GM23338 (cell line): ENCODE data around the gene PCDH12. TPM values are rescaled to one million over a fixed set of nuclear protein-coding genes. Genes with fewer than 3 reads are reported as not detected.
"Not testable (repeated sequence)": the region's sequence is repeated elsewhere in the genome, so short reads cannot be mapped to it uniquely, and the experiment has no call there.

Experiments used
- ATAC-seq: fragments of 200-7000 bp; cut with Tn5 transposase; 3 replicates; pipeline ENCODE4 v1.9.1; 2020
- DNase-seq: peaks from one replicate; pipeline ENCODE4 v3.0.0-alpha.2; 2015; ENCODE audit warnings: low spot score
- H2AFZ ChIP-seq: fragments of 200-600 bp; sonication (generic); 2 replicates; pipeline ENCODE4 v1.8.0; 2016; ENCODE audit warnings: antibody characterized with exemption, mild to moderate bottlenecking, moderate library complexity
- H3F3A ChIP-seq: fragments of 200-600 bp; sonication (generic); replicated peaks from 2 replicates; pipeline ENCODE4 v1.8.0; 2017; ENCODE audit warnings: antibody characterized with exemption, mixed run types, low read depth
- H3K27ac ChIP-seq: fragments of 200-600 bp; sonication (generic); 2 replicates; pipeline ENCODE4 v1.6.1; 2016; ENCODE audit warnings: low read depth
- H3K27me3 ChIP-seq: fragments of 200-600 bp; sonication (generic); 2 replicates; pipeline ENCODE4 v1.8.0; 2016; ENCODE audit warnings: mild to moderate bottlenecking, mixed run types, moderate library complexity; ENCODE audit not compliant: insufficient read depth
- H3K36me3 ChIP-seq: fragments of 200-600 bp; sonication (generic); 2 replicates; pipeline ENCODE4 v1.8.0; 2016; ENCODE audit warnings: mild to moderate bottlenecking; ENCODE audit not compliant: insufficient read depth
- H3K4me1 ChIP-seq: fragments of 200-600 bp; sonication (generic); 2 replicates; pipeline ENCODE4 v1.8.0; 2016; ENCODE audit warnings: mild to moderate bottlenecking, moderate library complexity; ENCODE audit not compliant: insufficient read depth
- H3K4me2 ChIP-seq: fragments of 200-600 bp; sonication (generic); 2 replicates; pipeline ENCODE4 v1.7.1; 2017; ENCODE audit warnings: mixed run types
- H3K4me3 ChIP-seq: fragments of 200-600 bp; sonication (generic); 2 replicates; pipeline ENCODE4 v1.6.1; 2016; ENCODE audit warnings: mixed run types
- H3K79me2 ChIP-seq: fragments of 200-600 bp; sonication (generic); replicated peaks from 2 replicates; pipeline ENCODE4 v1.8.0; 2017; ENCODE audit warnings: mild to moderate bottlenecking; ENCODE audit not compliant: insufficient read depth
- H3K9me2 ChIP-seq: fragments of 200-600 bp; sonication (generic); 2 replicates; pipeline ENCODE4 v1.8.0; 2017; ENCODE audit not compliant: insufficient read depth
- H4K20me1 ChIP-seq: fragments of 200-600 bp; sonication (generic); replicated peaks from 2 replicates; pipeline ENCODE4 v1.8.0; 2017; ENCODE audit warnings: mild to moderate bottlenecking; ENCODE audit not compliant: insufficient read depth
- H3K27ac Mint-ChIP-seq: 2 replicates; pipeline ENCODE4 v1.8.0; 2020; ENCODE audit warnings: inconsistent platforms, mild to moderate bottlenecking, moderate library complexity, mixed read lengths
- H3K27me3 Mint-ChIP-seq: 3 replicates; pipeline ENCODE4 v1.8.0; 2022; ENCODE audit warnings: low read depth, mild to moderate bottlenecking, moderate library complexity, mixed read lengths, inconsistent platforms; ENCODE audit not compliant: insufficient read depth, poor library complexity
- H3K36me3 Mint-ChIP-seq: 3 replicates; pipeline ENCODE4 v1.8.0; 2021; ENCODE audit warnings: low read depth, mild to moderate bottlenecking, inconsistent platforms, moderate library complexity, mixed read lengths
- H3K4me1 Mint-ChIP-seq: 3 replicates; pipeline ENCODE4 v1.8.0; 2020; ENCODE audit warnings: mild to moderate bottlenecking, inconsistent platforms, mixed read lengths
- H3K4me3 Mint-ChIP-seq: 3 replicates; pipeline ENCODE4 v1.8.0; 2021; ENCODE audit warnings: moderate library complexity, mild to moderate bottlenecking, inconsistent platforms, mixed read lengths
- H3K9me3 Mint-ChIP-seq: 3 replicates; pipeline ENCODE4 v1.8.0; 2020; ENCODE audit warnings: moderate library complexity, mild to moderate bottlenecking, inconsistent platforms, mixed read lengths
- CREB1 ChIP-seq: fragments of 250-450 bp; sonication (Bioruptor Pico); IDR thresholded peaks from 2 replicates; pipeline ENCODE4 v1.5.0; 2020; ENCODE audit warnings: low read depth, mild to moderate bottlenecking, moderate library complexity
- EZH2 ChIP-seq: fragments of 200-600 bp; sonication (generic); IDR thresholded peaks from one replicate; pipeline ENCODE4 v1.8.0; 2017; ENCODE audit warnings: antibody characterized with exemption, mild to moderate bottlenecking, low read depth; ENCODE audit not compliant: unreplicated experiment
- EZH2phosphoT487 ChIP-seq: fragments of 200-600 bp; sonication (generic); IDR thresholded peaks from one replicate; pipeline ENCODE4 v1.8.1; 2018; ENCODE audit warnings: antibody characterized with exemption; ENCODE audit not compliant: unreplicated experiment
- NANOG ChIP-seq: IDR thresholded peaks from 2 replicates; pipeline ENCODE4 v1.6.1; 2016; ENCODE audit warnings: antibody characterized with exemption, borderline replicate concordance
- POLR2AphosphoS5 ChIP-seq: IDR thresholded peaks from 2 replicates; pipeline ENCODE4 v1.6.1; 2016; ENCODE audit warnings: antibody characterized with exemption, low read depth
- ZNF331 ChIP-seq: fragments of 250-450 bp; sonication (Bioruptor Pico); IDR thresholded peaks from 2 replicates; pipeline ENCODE4 v1.5.0; 2020; ENCODE audit warnings: low read depth, mild to moderate bottlenecking, moderate library complexity
- polyA plus RNA-seq: library from polyadenylated mRNA; unstranded; fragments of >200 nt; fragmentation: Nextera tagmentation; extraction: Ambion mirVana; gene quantifications from 2 replicates; pipeline ENCODE4 v1.2.1, GENCODE V29; 2016
- total RNA-seq: library from RNA; depleted of rRNA; stranded (reverse); fragments of >200 nt; shearing (Covaris generic); gene quantifications from 2 replicates; pipeline ENCODE4 v1.2.3, GENCODE V29; 2014
- TF ChIP-seq, protein P1 (sequence below): IDR thresholded peaks from one replicate; pipeline ENCODE4 v1.6.1; 2018; ENCODE audit warnings: antibody characterized with exemption; ENCODE audit not compliant: unreplicated experiment
- TF ChIP-seq, protein P2 (sequence below), 2 experiments: fragments of 200-600 bp in 1 of 2; sonication (generic) in 1 of 2; conservative IDR thresholded peaks; 2 replicates each; pipeline versions ENCODE4 v1.5.1 to v1.6.1; 2016 to 2017; ENCODE audit warnings: antibody characterized with exemption in 2 of 2, low read depth in 2 of 2, mild to moderate bottlenecking in 2 of 2, moderate library complexity in 1 of 2

PCDH12 gene
- total and polyA plus RNA-seq, 2 experiments from 2014 or later, result 0.14 to 0.29 TPM

DNA sequence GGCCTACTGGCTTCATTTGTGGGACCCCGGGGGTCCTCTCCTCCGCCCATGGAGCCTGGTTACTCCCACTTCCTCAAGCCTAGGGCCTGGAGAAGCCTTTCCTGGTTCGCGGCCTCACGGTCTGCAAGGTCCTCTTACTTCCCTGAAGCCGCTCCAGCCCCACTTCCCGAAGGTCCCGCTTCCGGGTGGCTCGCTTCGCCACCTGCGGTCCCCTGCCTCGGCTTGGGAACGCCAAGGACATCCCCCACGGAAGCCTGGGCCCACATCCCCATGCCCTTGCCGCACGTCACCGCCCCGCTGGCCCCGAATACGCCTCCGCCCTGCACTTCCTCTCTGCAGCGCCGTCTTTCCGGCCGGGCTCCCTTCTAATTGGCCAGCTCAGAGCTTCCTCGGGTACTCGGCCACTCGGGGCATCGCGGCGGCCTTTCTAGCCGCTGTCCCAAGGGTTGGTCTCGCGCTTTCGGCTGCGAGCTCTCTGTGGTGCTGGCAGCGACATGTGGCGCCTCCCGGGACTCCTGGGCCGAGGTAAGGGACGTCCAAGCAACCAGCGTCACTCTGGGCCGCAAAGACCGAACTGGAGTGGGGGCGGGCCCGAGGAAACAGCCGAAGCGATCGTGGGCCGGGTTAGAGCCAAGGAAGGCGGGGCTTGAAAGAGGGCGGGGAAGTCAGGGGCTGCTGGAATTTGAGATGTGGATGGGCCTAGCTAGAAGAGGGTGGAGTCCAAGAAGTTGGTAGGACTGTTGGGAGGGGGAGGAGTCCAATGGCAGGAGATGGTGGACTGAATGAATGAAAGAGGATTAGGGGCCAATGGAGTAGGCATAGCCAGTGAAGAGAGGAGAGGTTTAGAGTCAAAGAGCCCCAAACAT, 34.3 kb downstream of the PCDH12 start, which contains the start of gene DELE1:
TSS of gene DELE1 (plus strand) at position 424 of the 866 bp plus-strand sequence. CDS start at position 495, 71 bp downstream.
- Histone ChIP-seq H3K27ac (peak within 1 kb of the TSS; percentile 79), H3K36me3 (peaks cover 27% of the 10 kb centered on the region), H3K9me2 (0 out of 2 replicates have a peak, but pooled peaks cover 3% of the 10 kb centered on the region), H3K4me1 (peaks cover 12% of the 10 kb centered on the region; the same call in 1 of the 2 replicates), H2AFZ (peak within 1 kb of the TSS; percentile 39), H3K27me3 (no peaks in the 10 kb centered on the region), H3K4me3 (peak within 1 kb of the TSS; percentile 69), H3K79me2 (peaks cover 15% of the 10 kb centered on the region), H3K4me2 (peak within 1 kb of the TSS; percentile 94), H3F3A (peaks cover 16% of the 10 kb centered on the region), H4K20me1 (no peaks in the 10 kb centered on the region; the same call in 1 of the 2 replicates)
- Mint-ChIP-seq H3K9me3 (no peaks in the 10 kb centered on the region; the same call in 2 of the 3 replicates), H3K27me3 (peaks cover 11% of the 10 kb centered on the region), H3K4me1 (peaks cover 7% of the 10 kb centered on the region), H3K4me3 (peak within 1 kb of the TSS; percentile 81), H3K36me3 (peaks cover 42% of the 10 kb centered on the region), H3K27ac (peak within 1 kb of the TSS; percentile 98)
- ATAC-seq (peak; percentile 95), DNase-seq (peak; percentile 97)
- TF ChIP-seq, protein P1, sequence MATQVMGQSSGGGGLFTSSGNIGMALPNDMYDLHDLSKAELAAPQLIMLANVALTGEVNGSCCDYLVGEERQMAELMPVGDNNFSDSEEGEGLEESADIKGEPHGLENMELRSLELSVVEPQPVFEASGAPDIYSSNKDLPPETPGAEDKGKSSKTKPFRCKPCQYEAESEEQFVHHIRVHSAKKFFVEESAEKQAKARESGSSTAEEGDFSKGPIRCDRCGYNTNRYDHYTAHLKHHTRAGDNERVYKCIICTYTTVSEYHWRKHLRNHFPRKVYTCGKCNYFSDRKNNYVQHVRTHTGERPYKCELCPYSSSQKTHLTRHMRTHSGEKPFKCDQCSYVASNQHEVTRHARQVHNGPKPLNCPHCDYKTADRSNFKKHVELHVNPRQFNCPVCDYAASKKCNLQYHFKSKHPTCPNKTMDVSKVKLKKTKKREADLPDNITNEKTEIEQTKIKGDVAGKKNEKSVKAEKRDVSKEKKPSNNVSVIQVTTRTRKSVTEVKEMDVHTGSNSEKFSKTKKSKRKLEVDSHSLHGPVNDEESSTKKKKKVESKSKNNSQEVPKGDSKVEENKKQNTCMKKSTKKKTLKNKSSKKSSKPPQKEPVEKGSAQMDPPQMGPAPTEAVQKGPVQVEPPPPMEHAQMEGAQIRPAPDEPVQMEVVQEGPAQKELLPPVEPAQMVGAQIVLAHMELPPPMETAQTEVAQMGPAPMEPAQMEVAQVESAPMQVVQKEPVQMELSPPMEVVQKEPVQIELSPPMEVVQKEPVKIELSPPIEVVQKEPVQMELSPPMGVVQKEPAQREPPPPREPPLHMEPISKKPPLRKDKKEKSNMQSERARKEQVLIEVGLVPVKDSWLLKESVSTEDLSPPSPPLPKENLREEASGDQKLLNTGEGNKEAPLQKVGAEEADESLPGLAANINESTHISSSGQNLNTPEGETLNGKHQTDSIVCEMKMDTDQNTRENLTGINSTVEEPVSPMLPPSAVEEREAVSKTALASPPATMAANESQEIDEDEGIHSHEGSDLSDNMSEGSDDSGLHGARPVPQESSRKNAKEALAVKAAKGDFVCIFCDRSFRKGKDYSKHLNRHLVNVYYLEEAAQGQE, result no peak
- TF ChIP-seq EZH2 (no peak), ZNF331 (no peak), POLR2AphosphoS5 (peak; percentile 89), CREB1 (CRISPR knock-in tag) (peak; percentile 63), NANOG (no peak), EZH2phosphoT487 (no peak)
- TF ChIP-seq, protein P2, sequence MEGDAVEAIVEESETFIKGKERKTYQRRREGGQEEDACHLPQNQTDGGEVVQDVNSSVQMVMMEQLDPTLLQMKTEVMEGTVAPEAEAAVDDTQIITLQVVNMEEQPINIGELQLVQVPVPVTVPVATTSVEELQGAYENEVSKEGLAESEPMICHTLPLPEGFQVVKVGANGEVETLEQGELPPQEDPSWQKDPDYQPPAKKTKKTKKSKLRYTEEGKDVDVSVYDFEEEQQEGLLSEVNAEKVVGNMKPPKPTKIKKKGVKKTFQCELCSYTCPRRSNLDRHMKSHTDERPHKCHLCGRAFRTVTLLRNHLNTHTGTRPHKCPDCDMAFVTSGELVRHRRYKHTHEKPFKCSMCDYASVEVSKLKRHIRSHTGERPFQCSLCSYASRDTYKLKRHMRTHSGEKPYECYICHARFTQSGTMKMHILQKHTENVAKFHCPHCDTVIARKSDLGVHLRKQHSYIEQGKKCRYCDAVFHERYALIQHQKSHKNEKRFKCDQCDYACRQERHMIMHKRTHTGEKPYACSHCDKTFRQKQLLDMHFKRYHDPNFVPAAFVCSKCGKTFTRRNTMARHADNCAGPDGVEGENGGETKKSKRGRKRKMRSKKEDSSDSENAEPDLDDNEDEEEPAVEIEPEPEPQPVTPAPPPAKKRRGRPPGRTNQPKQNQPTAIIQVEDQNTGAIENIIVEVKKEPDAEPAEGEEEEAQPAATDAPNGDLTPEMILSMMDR (conservative IDR thresholded peaks at IDR 0.05; ENCODE audit: low read depth in 2 of 2), result no peak

DNA sequence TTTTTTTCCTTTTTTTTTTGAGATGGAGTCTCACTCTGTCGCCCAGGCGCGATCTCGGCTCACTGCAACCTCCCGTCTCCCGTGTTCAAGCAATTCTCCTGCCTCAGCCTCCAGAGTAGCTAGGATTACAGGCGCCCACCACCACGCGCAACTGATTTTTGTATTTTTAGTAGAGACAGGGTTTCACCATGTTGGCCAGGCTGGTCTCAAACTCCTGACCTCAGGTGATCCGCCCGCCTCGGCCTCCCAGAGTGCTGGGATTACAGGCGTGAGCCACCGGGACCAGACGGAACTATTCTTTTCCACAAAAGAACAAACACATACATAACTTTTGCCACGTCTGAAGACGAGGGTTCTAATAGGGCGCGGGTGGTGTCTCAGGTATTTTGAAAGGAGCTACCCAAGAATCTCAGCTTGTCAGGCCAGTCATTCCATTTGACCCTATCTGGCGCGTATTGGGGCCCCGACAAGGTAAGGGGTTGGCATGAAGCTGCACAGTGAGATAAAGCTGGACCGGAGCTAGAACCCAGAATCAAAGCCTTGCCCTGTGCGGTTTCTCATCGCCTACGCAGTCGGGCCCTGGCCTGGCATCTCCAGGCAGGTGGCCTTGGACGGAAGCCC, 35.1 kb downstream of the PCDH12 start:
- H3K27ac ChIP-seq, result peak overlapping the region; percentile 79
- peaks cover 12% of the 10 kb centered on the region; the same call in 1 of the 2 replicates for H3K4me1 ChIP-seq
- not testable (repeated sequence) for H3K27me3 ChIP-seq, H4K20me1 ChIP-seq, H3K4me1 Mint-ChIP-seq, ATAC-seq, DNase-seq, H3K9me2 ChIP-seq, H3K9me3 Mint-ChIP-seq
- peak overlapping the region; percentile 39 for H2AFZ ChIP-seq
- Mint-ChIP-seq H3K36me3 (peaks cover 35% of the 10 kb centered on the region), H3K27me3 (peaks cover 13% of the 10 kb centered on the region), H3K27ac (peak overlapping the region; percentile 52; the same call in 1 of the 2 replicates), H3K4me3 (peak overlapping the region; percentile 81)
- H3F3A ChIP-seq, result peaks cover 16% of the 10 kb centered on the region
- H3K4me3 ChIP-seq, result peak overlapping the region; percentile 69
- H3K36me3 ChIP-seq, result peaks cover 27% of the 10 kb centered on the region
- peak overlapping the region; percentile 94 for H3K4me2 ChIP-seq
- peaks cover 15% of the 10 kb centered on the region for H3K79me2 ChIP-seq
